Testis (tissue), 2 donors: ENCODE results near the gene UBE2R2.

Experiments
- CTCF ChIP-seq, 3 experiments: fragments of 450-650 bp in 2 of 3; fragments of 200-600 bp in 1 of 3; sonication (generic) in 1 of 3; IDR thresholded peaks; one replicate each; pipeline ENCODE4 v1.5.1; 2016 to 2019; ENCODE audit warnings: antibody characterized with exemption in 3 of 3, mild to moderate bottlenecking in 2 of 3, moderate library complexity in 1 of 3
- POLR2A ChIP-seq: fragments of 450-650 bp; IDR thresholded peaks from one replicate; pipeline ENCODE4 v1.6.1; 2017; ENCODE audit warnings: antibody characterized with exemption, mild to moderate bottlenecking, moderate library complexity

GRCh38 chr9:33894316-33894715 lies 77.4 kb downstream of the UBE2R2 start:
- TF ChIP-seq CTCF (IDR thresholded peaks at IDR 0.05) (no peak), POLR2A (no peak)
